HuH-7.5 (cell line): ENCODE data around the gene PDPK1.
"Not testable (repeated sequence)": the region's sequence is repeated elsewhere in the genome, so short reads cannot be mapped to it uniquely, and the experiment has no call there.

Source experiments
- DNase-seq: peaks from one replicate; pipeline ENCODE4 v3.0.0; 2011; ENCODE audit warnings: low spot score

The PDPK1 gene

GRCh38 chr16:2611877-2612276 is 74.1 kb downstream of the PDPK1 start:
- not testable (repeated sequence) for DNase-seq

GRCh38 chr16:2613251-2613650 is 75.4 kb downstream of the PDPK1 start:
- not testable (repeated sequence) for DNase-seq

- DNase-seq = no peak
Observed at GRCh38 chr16:2614761-2615191, 77.0 kb downstream of the PDPK1 start.

- DNase-seq = not testable (repeated sequence)
Observed at GRCh38 chr16:2618964-2619363, 81.1 kb downstream of the PDPK1 start.

GRCh38 chr16:2619628-2620027 is 81.8 kb downstream of the PDPK1 start:
- DNase-seq = not testable (repeated sequence)

- DNase-seq = not testable (repeated sequence)
Observed at GRCh38 chr16:2620870-2621269, 83.0 kb downstream of the PDPK1 start.

- DNase-seq = not testable (repeated sequence)
Observed at GRCh38 chr16:2621395-2621794, 83.6 kb downstream of the PDPK1 start.

GRCh38 chr16:2627075-2627474 is 89.3 kb downstream of the PDPK1 start:
- DNase-seq = not testable (repeated sequence)

GRCh38 chr16:2631203-2631602 is 93.4 kb downstream of the PDPK1 start:
- not testable (repeated sequence) for DNase-seq

GRCh38 chr16:2632291-2632690 is 94.5 kb downstream of the PDPK1 start:
- DNase-seq = not testable (repeated sequence)

GRCh38 chr16:2639071-2639721 is 101.4 kb downstream of the PDPK1 start:
- not testable (repeated sequence) for DNase-seq

GRCh38 chr16:2639722-2640072 is 101.9 kb downstream of the PDPK1 start:
- DNase-seq = not testable (repeated sequence)

- DNase-seq = not testable (repeated sequence)
Observed at GRCh38 chr16:2642561-2642960, 104.7 kb downstream of the PDPK1 start.

GRCh38 chr16:2644754-2645453 is 107.1 kb downstream of the PDPK1 start:
- DNase-seq = not testable (repeated sequence)

- DNase-seq = not testable (repeated sequence)
Observed at GRCh38 chr16:2651268-2651871, 113.5 kb downstream of the PDPK1 start.
